ENCODE results near the gene CHST5.
"Not testable (repeated sequence)": the region's sequence is repeated elsewhere in the genome, so short reads cannot be mapped to it uniquely, and the experiment has no call there.

- TF ChIP-seq HMG20A (CRISPR knock-in tag; conservative IDR thresholded peaks at IDR 0.05); KDM1A (IDR thresholded peaks at IDR 0.05); EZH2 (IDR thresholded peaks at IDR 0.05; ENCODE audit: borderline replicate concordance, low read depth, low read length); USF2 (CRISPR knock-in tag; IDR thresholded peaks at IDR 0.05); NFIC (IDR thresholded peaks at IDR 0.05); ZNF174 (CRISPR knock-in tag; IDR thresholded peaks at IDR 0.05); CTCF (IDR thresholded peaks at IDR 0.05 in 2 of 3, conservative IDR thresholded peaks at IDR 0.05 in 1 of 3; ENCODE audit: insufficient read depth in 2 of 3, low read depth in 1 of 3, low read length in 3 of 3); KDM4B (IDR thresholded peaks at IDR 0.05; ENCODE audit: borderline replicate concordance in 2 of 2, low read depth in 1 of 2); TAF9B (IDR thresholded peaks at IDR 0.05; ENCODE audit: partially characterized antibody); POLR2AphosphoS5 (IDR thresholded peaks at IDR 0.05; ENCODE audit: control insufficient read depth, insufficient read depth, low read depth, low read length); THAP7 (CRISPR knock-in tag; IDR thresholded peaks at IDR 0.05); ARID1B (IDR thresholded peaks at IDR 0.05); ZNF24 (IDR thresholded peaks at IDR 0.05); NRF1 (conservative IDR thresholded peaks at IDR 0.05 in 1 of 2, IDR thresholded peaks at IDR 0.05 in 1 of 2): not testable (repeated sequence)
These were observed 19.5 kb downstream of the CHST5 start for GRCh38 chr16:75516189-75516966.

Measured in K562 (cell line).